SK-N-SH (cell line): ENCODE measurements around the gene MAPK14.

Experiments
- CHD2 ChIP-seq: fragments of 150-350 bp; IDR thresholded peaks from 2 replicates; pipeline ENCODE4 v1.6.1; 2018; ENCODE audit warnings: low read length; ENCODE audit not compliant: partially characterized antibody
- EP300 ChIP-seq, 2 experiments: IDR thresholded peaks; 2 replicates each; pipeline versions ENCODE4 v1.4.0 to v1.6.1; 2012; ENCODE audit warnings: borderline replicate concordance in 1 of 2, low read depth in 1 of 2, low read length in 1 of 2
- EZH2phosphoT487 ChIP-seq: fragments of 200-600 bp; sonication (generic); IDR thresholded peaks from 2 replicates; pipeline ENCODE4 v1.6.1; 2017; ENCODE audit warnings: low read depth, mixed run types, mild to moderate bottlenecking, antibody characterized with exemption, moderate library complexity, borderline replicate concordance
- FOXJ3 ChIP-seq: sonication (generic); formaldehyde crosslinking; IDR thresholded peaks from 2 replicates; pipeline ENCODE4 v1.5.1; 2020; ENCODE audit warnings: mild to moderate bottlenecking, missing genetic modification reagents
- GABPA ChIP-seq: IDR thresholded peaks from 2 replicates; pipeline ENCODE4 v1.4.0; 2012; ENCODE audit warnings: low read depth, mild to moderate bottlenecking
- JUND ChIP-seq: IDR thresholded peaks from 2 replicates; pipeline ENCODE4 v1.4.0; 2012
- POLR2AphosphoS5 ChIP-seq: IDR thresholded peaks from 2 replicates; pipeline ENCODE4 v1.6.1; 2012; ENCODE audit warnings: low read depth, low read length
- RXRA ChIP-seq: IDR thresholded peaks from 2 replicates; pipeline ENCODE4 v1.4.0; 2012; ENCODE audit warnings: low read depth, mild to moderate bottlenecking, borderline replicate concordance
- TF ChIP-seq, protein P1 (sequence below): fragments of 200-600 bp; sonication (generic); IDR thresholded peaks from 2 replicates; pipeline ENCODE4 v1.6.1; 2017; ENCODE audit warnings: antibody characterized with exemption, mild to moderate bottlenecking, moderate library complexity
- TF ChIP-seq, protein P2 (sequence below): IDR thresholded peaks from 2 replicates; pipeline ENCODE4 v1.4.0; 2012; ENCODE audit warnings: low read depth, borderline replicate concordance
- TF ChIP-seq, protein P3 (sequence below): IDR thresholded peaks from 2 replicates; pipeline ENCODE4 v1.4.0; 2012; ENCODE audit warnings: low read depth, borderline replicate concordance
- TF ChIP-seq, protein P4 (sequence below): IDR thresholded peaks from 2 replicates; pipeline ENCODE4; 2012

DNA sequence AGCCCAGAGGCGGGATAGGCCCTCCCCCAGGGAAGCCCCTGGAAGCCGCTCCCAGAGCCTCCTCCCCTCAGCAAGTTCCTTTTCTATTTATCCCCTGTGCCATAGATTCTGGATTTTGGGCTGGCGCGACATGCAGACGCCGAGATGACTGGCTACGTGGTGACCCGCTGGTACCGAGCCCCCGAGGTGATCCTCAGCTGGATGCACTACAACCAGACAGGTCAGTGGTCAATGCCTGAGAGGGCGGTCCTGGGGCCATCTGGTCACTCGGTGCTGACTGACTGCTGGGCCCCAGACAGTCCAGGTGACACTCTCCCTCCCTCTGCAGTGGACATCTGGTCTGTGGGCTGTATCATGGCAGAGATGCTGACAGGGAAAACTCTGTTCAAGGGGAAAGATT is 108.9 kb downstream of the MAPK14 start:
- TF ChIP-seq, protein P1, sequence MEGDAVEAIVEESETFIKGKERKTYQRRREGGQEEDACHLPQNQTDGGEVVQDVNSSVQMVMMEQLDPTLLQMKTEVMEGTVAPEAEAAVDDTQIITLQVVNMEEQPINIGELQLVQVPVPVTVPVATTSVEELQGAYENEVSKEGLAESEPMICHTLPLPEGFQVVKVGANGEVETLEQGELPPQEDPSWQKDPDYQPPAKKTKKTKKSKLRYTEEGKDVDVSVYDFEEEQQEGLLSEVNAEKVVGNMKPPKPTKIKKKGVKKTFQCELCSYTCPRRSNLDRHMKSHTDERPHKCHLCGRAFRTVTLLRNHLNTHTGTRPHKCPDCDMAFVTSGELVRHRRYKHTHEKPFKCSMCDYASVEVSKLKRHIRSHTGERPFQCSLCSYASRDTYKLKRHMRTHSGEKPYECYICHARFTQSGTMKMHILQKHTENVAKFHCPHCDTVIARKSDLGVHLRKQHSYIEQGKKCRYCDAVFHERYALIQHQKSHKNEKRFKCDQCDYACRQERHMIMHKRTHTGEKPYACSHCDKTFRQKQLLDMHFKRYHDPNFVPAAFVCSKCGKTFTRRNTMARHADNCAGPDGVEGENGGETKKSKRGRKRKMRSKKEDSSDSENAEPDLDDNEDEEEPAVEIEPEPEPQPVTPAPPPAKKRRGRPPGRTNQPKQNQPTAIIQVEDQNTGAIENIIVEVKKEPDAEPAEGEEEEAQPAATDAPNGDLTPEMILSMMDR: no peak
- TF ChIP-seq, protein P2, sequence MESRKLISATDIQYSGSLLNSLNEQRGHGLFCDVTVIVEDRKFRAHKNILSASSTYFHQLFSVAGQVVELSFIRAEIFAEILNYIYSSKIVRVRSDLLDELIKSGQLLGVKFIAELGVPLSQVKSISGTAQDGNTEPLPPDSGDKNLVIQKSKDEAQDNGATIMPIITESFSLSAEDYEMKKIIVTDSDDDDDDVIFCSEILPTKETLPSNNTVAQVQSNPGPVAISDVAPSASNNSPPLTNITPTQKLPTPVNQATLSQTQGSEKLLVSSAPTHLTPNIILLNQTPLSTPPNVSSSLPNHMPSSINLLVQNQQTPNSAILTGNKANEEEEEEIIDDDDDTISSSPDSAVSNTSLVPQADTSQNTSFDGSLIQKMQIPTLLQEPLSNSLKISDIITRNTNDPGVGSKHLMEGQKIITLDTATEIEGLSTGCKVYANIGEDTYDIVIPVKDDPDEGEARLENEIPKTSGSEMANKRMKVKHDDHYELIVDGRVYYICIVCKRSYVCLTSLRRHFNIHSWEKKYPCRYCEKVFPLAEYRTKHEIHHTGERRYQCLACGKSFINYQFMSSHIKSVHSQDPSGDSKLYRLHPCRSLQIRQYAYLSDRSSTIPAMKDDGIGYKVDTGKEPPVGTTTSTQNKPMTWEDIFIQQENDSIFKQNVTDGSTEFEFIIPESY: no peak
- TF ChIP-seq GABPA (no peak), RXRA (no peak), POLR2AphosphoS5 (no peak), EP300 (IDR thresholded peaks at IDR 0.05; ENCODE audit: borderline replicate concordance in 1 of 2, low read depth in 1 of 2, low read length in 1 of 2) (0 out of 4 replicates have a peak, but pooled peaks of 1 of the 2 experiments have one; percentile 25), CHD2 (no peak), JUND (no peak), EZH2phosphoT487 (no peak), FOXJ3 (CRISPR knock-in tag) (no peak)
- TF ChIP-seq, protein P3, sequence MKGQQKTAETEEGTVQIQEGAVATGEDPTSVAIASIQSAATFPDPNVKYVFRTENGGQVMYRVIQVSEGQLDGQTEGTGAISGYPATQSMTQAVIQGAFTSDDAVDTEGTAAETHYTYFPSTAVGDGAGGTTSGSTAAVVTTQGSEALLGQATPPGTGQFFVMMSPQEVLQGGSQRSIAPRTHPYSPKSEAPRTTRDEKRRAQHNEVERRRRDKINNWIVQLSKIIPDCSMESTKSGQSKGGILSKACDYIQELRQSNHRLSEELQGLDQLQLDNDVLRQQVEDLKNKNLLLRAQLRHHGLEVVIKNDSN: no peak
- TF ChIP-seq, protein P4, sequence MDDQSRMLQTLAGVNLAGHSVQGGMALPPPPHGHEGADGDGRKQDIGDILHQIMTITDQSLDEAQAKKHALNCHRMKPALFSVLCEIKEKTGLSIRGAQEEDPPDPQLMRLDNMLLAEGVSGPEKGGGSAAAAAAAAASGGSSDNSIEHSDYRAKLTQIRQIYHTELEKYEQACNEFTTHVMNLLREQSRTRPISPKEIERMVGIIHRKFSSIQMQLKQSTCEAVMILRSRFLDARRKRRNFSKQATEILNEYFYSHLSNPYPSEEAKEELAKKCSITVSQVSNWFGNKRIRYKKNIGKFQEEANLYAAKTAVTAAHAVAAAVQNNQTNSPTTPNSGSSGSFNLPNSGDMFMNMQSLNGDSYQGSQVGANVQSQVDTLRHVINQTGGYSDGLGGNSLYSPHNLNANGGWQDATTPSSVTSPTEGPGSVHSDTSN: no peak
